Esophagus muscularis mucosa (tissue), 3 donors: ENCODE measurements around the gene TP53I11.

Experiments
- CTCF ChIP-seq, 3 experiments: fragments of 200-600 bp in 2 of 3; fragments of 450-650 bp in 1 of 3; sonication (generic) in 2 of 3; IDR thresholded peaks; one replicate each; pipeline ENCODE4 v1.5.1; 2017 to 2019; ENCODE audit warnings: antibody characterized with exemption in 3 of 3, mild to moderate bottlenecking in 2 of 3, moderate library complexity in 1 of 3
- POLR2AphosphoS5 ChIP-seq, 2 donors: sonication (generic); formaldehyde crosslinking; IDR thresholded peaks; one replicate each; pipeline ENCODE4 v1.6.1; 2017; ENCODE audit warnings: antibody characterized with exemption in 2 of 2

- no peak for TF ChIP-seq CTCF (IDR thresholded peaks at IDR 0.05)
- peak in 1 of 2 donors; percentile 37 for TF ChIP-seq POLR2AphosphoS5 (IDR thresholded peaks at IDR 0.05)
These were observed 45.4 kb downstream of the TP53I11 start for GRCh38 chr11:44905131-44905866.
